HTR-8/SVneo (cell line): ENCODE results near the gene CDH4.

ENCODE experiments used
- DNase-seq: peaks from one replicate; pipeline ENCODE4 v3.0.0; 2011; ENCODE audit warnings: low spot score, mixed read lengths; ENCODE audit not compliant: insufficient read length
- FAIRE-seq: peaks from 2 replicates; lab custom pipeline; 2011; peaks lifted over from hg19 to GRCh38; lab: Jason Lieb, UNC

CDH4 gene

DNA sequence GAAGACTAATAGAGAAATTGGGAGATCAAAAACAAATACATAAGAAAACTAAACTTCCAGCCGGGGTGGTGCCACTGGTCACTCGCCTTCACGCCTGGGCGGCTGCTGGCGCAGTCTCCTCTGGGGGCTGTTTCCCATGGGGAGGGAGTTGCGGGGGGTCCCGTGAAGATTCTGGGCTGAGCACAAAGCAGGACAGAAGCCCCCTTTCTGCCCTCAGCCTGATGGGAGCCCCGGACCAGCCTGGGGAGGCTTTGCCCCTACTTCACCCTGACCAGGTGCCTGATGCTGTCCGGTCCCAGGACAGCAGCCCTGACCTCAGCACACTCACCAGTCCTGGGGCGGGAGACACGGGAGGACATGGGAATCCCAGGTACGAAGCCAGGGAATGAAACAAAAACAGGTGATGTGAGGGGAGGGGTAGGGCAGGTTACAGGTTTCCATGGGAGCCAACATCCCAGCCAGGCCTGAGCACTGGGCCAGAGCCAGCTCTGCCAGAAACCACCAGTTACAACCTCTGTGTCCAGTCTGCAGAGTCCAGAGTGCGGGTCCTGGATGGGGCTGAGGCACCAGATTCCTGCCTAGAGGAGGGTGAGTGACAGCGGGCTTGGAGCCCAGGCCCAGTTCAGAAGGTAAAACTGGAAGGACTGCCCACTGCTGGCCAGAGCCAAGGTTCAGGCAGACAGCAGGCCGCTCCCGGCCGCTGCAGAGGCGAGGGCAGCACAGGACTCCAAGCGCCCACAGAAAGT, 487.2 kb downstream of the CDH4 start:
- no peak for DNase-seq
- FAIRE-seq = no peak

DNA sequence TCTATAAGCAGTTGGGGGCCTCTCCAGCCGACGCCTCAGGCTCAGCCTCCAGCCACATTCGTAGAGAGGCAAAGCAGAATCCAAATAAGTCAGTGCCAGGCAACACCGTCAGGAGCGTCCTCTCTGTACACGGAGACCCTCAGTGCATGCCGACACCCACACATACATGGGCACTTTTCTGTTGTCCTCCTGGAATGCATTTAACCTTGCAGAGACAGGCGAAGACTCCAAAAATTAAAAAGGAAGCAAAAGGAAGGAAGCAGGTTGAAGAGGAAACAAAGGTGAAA, 487.7 kb downstream of the CDH4 start:
- no peak for DNase-seq
- FAIRE-seq = peak; percentile 44

DNA sequence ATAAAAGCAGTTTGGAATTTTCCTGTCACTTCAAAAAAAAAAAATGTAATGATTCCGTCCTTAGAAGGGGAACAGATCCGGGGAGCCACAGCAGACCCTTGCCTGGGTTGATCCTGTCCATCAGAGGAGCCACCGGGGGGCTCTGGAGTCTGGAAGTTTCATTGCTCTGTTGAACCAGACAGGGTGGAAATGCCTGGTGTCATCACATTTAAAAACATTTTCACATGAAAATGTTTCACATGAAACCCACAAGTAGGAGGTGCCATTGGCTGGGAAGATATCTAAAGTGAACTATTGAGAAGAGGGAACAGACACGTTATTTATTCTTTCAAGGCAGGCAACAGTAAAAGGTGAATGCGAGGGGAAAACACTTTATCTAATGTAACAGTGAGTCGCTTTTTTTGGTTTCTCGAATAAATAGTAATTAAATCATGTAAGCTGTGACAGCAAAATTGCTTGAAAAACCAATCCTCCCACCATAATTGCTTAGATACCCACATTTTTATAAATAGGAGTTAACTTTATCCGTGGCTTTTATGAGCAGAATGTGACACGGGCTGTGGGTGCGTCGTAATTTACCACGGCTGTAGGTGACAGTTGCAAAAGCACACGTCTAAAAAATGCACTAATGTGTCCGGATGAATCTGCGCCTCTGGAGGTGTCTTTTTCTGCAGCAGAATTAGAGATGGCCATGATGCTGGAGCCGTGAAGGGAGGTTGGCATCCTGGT, 490.2 kb downstream of the CDH4 start:
- DNase-seq = no peak

DNA sequence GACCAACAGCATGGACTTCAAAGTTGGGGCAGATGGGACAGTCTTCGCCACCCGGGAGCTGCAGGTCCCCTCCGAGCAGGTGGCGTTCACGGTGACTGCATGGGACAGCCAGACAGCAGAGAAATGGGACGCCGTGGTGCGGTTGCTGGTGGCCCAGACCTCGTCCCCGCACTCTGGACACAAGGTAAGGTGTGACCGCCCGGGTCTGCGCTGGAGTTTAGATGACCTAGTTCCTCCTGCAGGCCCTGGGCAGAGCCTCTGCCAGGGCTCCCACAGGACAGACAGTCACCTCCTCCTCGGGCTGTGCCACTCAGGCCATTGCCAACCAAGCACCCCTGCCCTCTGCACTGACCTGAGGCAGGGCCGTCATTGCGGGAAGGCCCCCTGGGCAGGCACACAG, 491.5 kb downstream of the CDH4 start:
- DNase-seq (no peak), FAIRE-seq (no peak)

More for the DNA sequence above, 490.2 kb downstream of the CDH4 start:
- FAIRE-seq = no peak

DNA sequence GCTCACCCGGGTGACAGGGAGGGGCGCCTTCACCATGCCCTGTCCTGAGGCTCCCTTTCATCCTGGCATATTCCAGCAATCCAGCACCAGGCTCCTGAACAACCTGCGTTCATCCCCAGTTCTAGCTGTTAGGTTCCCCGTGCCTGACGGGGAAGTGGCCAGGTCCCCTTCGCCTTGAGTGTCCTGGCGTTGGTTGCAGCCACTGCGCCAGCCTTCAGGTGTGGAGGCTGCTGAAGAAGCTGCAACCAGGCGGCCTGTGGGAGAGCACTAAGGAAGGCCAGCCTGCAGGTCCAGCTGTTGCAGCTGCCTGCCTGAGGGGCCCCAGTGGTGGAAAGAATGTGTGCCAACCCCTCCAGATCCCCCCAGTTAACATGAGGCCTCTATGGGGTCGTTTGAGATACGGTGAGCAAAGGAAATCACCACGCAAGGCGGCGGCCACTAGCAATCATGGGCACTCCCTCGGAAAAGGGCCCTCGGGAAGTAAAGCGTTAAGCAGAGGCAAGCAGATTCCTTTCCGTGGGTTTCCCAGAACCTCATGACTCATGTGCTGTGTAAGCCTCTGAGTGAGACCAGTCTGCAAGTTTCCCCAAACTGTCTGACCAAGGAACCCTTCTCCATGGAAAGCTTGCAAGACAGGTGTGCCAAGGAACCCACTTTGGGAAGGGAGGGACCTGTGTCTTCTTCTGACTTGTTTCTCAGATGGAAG, 492.8 kb downstream of the CDH4 start:
- DNase-seq (no peak), FAIRE-seq (peak; percentile 80)

DNA sequence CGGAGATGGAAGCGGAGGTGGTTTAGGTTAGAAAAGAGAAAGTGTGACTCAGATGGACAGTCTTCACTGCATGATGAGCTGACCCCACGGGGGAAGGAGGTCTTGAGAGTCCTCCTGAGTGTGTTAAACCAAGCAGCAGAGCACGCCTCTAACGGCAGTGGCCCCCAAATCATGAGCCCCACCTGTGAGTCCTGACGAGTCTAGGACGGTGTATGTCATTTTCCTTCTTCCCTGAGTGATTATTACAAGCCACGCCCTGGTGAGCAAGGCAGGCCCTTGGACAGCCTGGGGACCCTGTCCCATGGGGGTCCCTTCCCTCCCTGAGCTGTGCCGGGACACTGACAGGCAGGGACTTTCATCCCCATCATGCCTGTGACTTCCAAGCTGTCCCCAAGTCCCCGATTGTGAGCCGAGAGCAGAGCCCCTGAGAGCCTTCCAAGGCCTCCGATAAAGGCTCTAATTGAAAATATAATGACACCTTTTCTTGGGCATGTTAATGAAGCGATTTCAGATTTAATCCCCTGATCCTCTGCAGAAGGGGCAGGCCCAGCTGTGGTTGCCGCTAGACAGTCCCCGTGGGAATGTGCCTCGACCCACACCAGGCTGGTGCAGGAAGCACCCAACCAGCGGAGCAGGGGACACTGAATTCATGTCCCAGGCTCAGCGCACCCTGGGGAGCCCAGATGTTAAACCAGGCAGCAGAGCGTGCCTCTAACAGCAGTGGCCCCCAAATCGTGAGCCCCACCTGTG, 493.5 kb downstream of the CDH4 start:
- DNase-seq = no peak
- peak; percentile 13 for FAIRE-seq

DNA sequence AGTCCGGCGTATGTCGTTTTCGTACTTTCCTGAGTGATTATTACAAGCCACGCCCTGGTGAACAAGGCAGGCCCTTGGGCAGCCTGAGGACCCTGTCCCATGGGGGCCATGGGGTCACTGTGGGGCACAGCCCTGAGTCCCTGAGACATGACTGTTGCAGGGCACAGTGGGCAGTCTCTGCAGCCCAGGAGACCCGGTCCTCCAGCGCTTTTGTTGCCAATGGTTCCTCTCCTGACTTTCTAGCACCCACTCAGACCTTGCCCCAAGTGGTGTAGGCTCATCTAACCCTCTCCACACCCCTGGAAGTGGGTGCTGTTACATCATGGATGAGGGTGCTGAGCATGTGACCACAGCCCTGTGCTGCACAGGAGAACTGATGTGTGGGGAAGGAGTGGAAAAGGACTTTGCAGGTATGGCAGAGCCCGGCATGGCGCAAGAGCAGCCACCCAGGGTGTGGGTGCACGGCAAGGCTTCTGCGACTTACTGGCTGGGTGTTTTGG, 494.1 kb downstream of the CDH4 start:
- FAIRE-seq = peak; percentile 9
- no peak for DNase-seq

DNA sequence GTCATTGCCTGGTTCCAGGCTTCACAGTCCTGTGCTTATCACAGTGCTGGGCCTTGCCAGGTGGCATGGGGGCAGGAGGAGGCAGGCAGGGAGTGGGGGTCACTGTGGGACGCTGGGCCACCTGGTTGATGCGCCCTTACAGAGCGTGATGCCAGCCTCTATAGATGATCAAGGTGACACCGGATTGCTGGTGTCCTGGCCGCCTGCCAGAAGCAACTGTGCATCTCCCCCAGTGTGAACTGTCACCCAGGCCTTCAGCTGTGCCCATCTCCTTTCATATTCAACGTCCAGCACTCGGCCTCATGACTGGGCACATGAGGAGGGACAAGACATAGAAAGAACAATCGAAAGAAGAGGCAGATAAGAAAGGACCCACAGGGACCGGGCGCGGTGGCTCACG, 494.7 kb downstream of the CDH4 start:
- peak; percentile 88 for FAIRE-seq
- no peak for DNase-seq

DNA sequence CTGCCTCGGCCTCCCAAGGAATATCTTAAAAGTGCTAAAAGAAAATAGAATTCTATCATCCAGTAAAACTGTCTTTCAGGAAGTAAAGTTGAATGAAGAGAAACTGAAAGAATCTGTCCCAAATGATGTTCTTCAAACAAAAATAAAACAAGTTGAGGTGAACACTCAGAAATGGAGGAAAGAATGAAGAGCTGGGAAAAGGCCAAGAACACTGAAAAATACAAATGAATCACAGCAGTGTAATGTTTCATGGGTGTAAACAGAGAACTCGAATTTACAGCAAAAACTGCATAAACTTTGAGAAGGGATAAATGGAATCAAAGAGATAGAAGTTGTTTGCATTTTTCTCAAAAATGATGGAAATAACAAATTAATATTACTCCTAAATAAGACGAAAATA, 496.3 kb downstream of the CDH4 start:
- DNase-seq = no peak
- no peak for FAIRE-seq

DNA sequence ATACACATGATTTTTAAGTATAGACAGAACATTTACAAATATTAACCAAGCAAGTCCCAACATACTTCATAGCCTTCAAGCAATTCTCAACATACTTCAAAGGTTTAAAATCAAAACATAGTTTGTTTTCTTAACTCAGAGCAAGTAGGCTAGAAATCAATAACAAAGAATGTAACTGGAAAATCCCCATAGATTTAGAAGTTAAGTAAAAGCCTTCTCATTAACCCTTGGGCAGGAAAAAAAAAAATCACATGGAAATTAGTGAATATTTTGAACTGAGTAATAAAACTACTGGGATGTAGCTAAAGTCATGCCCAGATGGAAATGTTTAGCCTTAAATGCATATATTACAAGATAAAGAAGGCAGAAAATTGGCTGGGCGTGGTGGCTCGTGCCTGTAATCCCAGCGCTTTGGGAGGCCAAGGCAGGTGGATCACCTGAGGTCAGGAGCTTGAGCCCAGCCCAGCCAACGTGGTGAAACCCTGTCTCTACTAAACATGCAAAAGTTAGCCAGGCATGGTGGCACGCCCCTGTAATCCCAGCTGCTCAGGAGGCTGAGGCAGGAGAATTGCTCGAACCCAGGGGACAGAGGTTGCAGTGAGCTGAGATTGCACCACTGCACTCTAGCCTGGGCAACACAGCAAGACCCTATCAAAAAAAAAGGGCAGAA, 497.5 kb downstream of the CDH4 start:
- FAIRE-seq (no peak), DNase-seq (no peak)

DNA sequence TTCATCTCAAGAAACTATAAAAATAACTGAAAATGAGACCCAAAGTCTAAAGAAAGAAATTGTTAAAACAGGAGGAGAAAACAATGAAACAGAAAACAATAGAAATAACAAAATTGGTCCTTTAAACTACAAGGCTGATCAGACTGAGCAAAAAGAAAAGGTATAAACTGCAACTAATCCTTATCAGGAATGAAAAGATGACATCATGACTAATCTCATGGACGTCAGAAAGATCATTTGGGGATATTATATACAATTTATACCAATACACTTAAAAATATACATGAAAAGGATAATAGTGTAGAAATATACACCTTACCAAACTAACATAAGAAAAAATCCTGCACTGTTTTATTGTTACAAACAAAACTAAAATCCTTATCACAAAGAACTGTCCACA, 498.0 kb downstream of the CDH4 start:
- no peak for DNase-seq
- no peak for FAIRE-seq

DNA sequence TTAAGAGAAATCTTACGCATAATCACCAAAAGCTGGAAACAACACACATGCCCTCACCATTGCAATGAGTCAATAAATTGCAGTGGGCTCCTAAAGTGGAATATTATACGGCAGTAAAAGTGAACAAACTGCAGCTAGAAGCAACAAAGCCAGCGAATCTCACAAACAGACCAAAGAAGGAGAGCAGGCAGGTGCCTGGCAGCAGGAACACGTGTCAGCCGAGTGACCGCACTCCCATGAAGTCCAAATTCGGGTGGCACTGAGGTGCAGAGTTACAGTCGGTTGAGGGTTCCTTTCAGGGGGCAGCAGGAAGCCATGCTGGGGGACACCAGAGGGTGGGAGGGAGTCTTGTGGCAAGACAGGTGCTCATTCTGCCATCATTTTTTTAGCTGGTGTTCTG, 500.5 kb downstream of the CDH4 start:
- no peak for FAIRE-seq
- no peak for DNase-seq

DNA sequence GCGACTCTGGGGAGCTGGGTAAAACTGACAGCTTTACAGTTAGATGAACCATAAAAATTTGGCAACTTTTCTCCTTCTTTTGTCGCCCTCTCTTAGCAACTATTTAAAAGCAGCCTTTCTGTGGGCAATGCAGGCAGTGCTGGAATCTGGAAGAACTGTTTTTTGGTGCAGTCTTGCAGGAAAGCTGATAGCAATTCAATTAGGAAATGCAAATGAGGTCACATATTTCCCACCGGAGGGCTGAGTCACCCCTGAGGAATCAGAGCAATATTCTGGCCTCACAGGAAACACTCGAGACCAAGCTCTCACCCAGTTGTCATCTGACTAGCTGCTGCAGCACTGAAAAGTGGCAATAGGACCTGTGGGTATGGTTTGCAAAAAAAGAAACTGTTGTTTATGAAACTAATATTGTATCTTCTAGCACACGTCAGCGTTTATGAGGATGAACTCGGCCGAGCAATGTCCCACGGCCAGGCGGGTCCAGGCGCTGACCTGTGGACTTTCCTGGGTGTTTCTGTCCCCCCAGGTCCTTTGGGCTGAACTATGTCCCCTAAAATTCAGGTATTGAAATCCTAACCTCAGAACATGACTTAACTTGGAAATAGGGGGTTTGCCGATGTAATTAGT, 501.4 kb downstream of the CDH4 start:
- FAIRE-seq = peak; percentile 51
- DNase-seq = no peak

DNA sequence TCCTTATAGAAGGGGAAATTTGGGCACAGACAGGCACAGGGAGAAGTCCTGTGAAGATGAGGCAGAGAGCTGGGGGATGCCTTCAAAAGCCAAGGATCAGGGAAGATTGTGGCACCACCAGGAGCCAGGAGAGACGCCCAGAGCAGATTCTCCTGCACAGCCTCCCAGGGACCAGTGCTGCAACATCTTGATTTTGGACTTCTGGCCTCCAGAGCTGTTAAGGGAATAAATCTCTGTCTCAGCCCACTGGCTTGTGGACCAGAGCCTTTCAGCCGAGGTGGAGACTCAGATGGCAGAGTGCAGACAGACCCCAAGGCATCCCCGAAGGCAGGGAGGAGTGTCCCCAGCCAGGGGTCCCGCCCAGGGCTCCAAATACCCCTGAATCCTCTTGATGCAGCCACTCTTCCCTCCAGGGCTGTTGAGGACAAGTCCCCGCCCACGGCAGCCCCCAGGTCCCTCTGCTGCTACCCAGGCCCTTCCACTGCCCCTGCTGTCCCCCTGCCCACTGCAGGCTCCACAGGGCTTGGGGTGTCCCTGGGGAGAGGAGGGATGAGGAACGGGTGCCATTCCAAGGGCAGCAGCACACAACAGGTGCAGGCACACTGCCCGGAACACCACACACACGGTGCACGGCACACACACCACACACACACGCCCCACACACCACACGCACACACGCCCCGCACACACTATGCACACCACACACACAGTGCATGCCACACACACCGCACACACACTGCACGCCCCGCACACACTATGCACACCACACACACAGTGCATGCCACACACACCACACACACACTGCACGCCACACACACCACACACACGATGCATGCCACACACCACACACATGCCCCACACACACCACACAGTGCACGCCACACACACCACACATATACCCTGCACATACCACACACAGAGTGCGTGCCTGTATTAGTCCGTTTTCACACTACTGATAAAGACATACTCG, 502.2 kb downstream of the CDH4 start:
- FAIRE-seq (peak; percentile 38), DNase-seq (no peak)

DNA sequence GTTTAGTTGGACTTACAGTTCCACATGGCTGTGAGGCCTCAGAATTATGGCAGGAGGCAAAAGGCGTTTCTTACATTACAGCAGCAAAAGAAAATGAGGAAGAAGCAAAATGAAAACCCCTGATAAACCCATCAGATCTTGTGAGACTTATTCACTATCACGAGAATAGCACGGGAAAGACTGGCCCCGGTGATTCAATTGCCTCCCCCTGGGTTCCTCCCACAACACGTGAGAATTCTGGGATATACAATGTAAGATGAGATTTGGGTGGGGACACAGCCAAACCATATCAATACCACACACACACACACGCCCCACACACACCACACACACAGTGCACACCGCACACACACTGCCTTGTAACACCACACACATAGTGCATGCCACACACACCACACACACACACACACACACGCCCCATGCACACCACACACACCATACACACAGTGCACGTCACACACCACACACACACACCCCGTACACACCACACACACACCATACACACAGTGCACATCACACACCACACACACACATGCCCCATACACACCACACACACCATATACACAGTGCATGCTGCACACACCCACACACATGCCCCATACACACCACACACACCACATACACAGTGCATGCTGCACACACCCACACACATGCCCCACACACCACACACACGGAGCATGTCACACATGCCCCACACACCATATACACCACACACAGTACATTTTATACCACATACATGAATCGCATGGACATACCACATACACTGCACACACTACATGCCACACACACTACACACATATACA, 503.1 kb downstream of the CDH4 start:
- DNase-seq = no peak
- FAIRE-seq = peak; percentile 100

DNA sequence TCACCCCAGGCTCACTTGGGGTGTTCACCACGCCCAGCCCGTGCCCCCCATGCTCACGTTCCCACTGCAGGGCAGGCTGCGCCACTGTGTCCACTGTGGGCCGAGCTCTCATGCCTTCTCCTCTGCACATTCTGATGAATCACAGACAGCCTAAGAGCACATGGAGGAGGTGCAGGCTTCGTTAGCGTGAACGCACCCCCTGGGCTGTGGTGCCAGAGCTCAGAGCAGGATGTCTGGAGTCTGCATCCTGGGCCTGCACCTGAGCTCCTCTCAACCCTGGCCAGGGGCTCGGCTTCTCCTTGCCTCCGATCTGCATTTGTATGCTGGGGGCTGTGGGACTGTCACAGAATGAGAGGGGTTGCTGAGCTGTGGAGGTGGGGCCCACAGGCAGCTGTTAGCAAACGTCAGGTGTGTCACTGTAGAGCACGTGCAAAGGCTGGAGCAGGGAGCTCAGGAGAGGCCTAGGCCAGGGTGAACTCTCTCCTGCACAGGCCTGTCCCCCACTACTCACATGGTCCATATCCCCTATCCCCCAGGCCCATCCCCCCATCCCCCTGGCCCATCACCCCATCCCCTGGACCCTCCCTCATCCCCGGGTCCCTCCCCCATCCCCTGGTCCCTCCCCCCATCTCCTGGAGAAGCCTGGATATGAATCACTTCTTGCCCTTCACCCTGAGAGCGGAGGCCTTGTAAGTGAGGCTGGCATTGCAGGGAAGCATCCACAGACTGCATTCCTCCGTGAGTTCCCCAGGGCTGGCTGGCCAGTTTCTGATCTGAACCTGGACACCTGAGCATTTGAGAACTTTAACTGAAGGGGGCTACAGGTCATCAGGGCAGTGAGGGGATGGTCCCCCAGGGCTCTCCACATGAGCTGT, 504.1 kb downstream of the CDH4 start:
- DNase-seq (no peak), FAIRE-seq (no peak)
